Astrocyte of the hippocampus (primary cell): ENCODE results near the gene KIRREL3.
A peak's percentile ranks its signal among the peaks of the same experiment; 100 is the strongest.
"Not testable (repeated sequence)": the region's sequence is repeated elsewhere in the genome, so short reads cannot be mapped to it uniquely, and the experiment has no call there.

Experiments used
- DNase-seq: peaks from one replicate; pipeline ENCODE4 v3.0.0; 2011; ENCODE audit warnings: low read depth, low spot score

The KIRREL3 gene

GRCh38 chr11:126407101-126407521 is 593.5 kb downstream of the KIRREL3 start:
- no peak for DNase-seq

GRCh38 chr11:126406368-126406767 is 594.2 kb downstream of the KIRREL3 start:
- DNase-seq: no peak

- no peak for DNase-seq
These were observed 594.7 kb downstream of the KIRREL3 start for GRCh38 chr11:126405906-126406305.

GRCh38 chr11:126405374-126405773 is 595.2 kb downstream of the KIRREL3 start:
- no peak for DNase-seq

GRCh38 chr11:126404367-126404766 is 596.2 kb downstream of the KIRREL3 start:
- no peak for DNase-seq

GRCh38 chr11:126403658-126404057 is 596.9 kb downstream of the KIRREL3 start:
- no peak for DNase-seq

- no peak for DNase-seq
These were observed 597.5 kb downstream of the KIRREL3 start for GRCh38 chr11:126403022-126403581.

- DNase-seq: no peak
These were observed 600.1 kb downstream of the KIRREL3 start for GRCh38 chr11:126400479-126400878.

- DNase-seq: no peak
These were observed 600.6 kb downstream of the KIRREL3 start for GRCh38 chr11:126400019-126400418.

- no peak for DNase-seq
These were observed 601.8 kb downstream of the KIRREL3 start for GRCh38 chr11:126398721-126399120.

- DNase-seq: no peak
These were observed 602.3 kb downstream of the KIRREL3 start for GRCh38 chr11:126398296-126398695.

- DNase-seq: no peak
These were observed 603.6 kb downstream of the KIRREL3 start for GRCh38 chr11:126396965-126397364.

GRCh38 chr11:126396266-126396665 is 604.3 kb downstream of the KIRREL3 start:
- not testable (repeated sequence) for DNase-seq

GRCh38 chr11:126395784-126396183 is 604.8 kb downstream of the KIRREL3 start:
- not testable (repeated sequence) for DNase-seq

GRCh38 chr11:126394634-126395072 is 605.9 kb downstream of the KIRREL3 start:
- DNase-seq: not testable (repeated sequence)

- no peak for DNase-seq
These were observed 606.5 kb downstream of the KIRREL3 start for GRCh38 chr11:126394036-126394435.

- DNase-seq: no peak
These were observed 607.4 kb downstream of the KIRREL3 start for GRCh38 chr11:126393143-126393542.

GRCh38 chr11:126392633-126393013 is 607.9 kb downstream of the KIRREL3 start:
- no peak for DNase-seq

GRCh38 chr11:126391970-126392632 is 608.5 kb downstream of the KIRREL3 start:
- peak; percentile 31 for DNase-seq

- DNase-seq: no peak
These were observed 609.1 kb downstream of the KIRREL3 start for GRCh38 chr11:126391286-126391954.

GRCh38 chr11:126390272-126390867 is 610.2 kb downstream of the KIRREL3 start:
- no peak for DNase-seq

GRCh38 chr11:126387857-126388256 is 612.7 kb downstream of the KIRREL3 start:
- DNase-seq: no peak

GRCh38 chr11:126386729-126387071 is 613.9 kb downstream of the KIRREL3 start:
- DNase-seq: not testable (repeated sequence)
